Endothelial cell of umbilical vein (primary cell): ENCODE data around the gene ADGRD2. TPM values are rescaled to one million over a fixed set of nuclear protein-coding genes. Genes with fewer than 3 reads are reported as not detected.

Experiments used
- BruUV-seq: library from RNA; stranded (reverse); fragments of 400-500 nt; replicated peaks from 2 replicates; lab custom pipeline; 2021; lab: Mats Ljungman, UMichigan
- CTCF ChIA-PET: fragments of 300-600, 350-600 bp; sonication (Branson Sonifier 250); formaldehyde crosslinking; loops from one replicate; lab custom pipeline; 2021; ENCODE audit warnings: antibody characterized with exemption, inconsistent platforms; lab: Charles Lee
- POLR2A ChIA-PET: fragments of 300-600, 350-600 bp; sonication (Branson Sonifier 250); formaldehyde crosslinking; loops from one replicate; lab custom pipeline; 2021; ENCODE audit warnings: antibody characterized with exemption, inconsistent platforms; lab: Charles Lee
- DNase-seq: peaks from one replicate; pipeline ENCODE4 v3.0.0-alpha.2; 2011; ENCODE audit warnings: low read depth, low spot score
- FAIRE-seq: peaks from 2 replicates; lab custom pipeline; 2011; peaks lifted over from hg19 to GRCh38; lab: Jason Lieb, UNC
- H2AFZ ChIP-seq: 2 replicates; pipeline ENCODE4 v1.6.0; 2012; ENCODE audit warnings: low read depth, low read length, control low read depth, inconsistent platforms
- H3K27ac ChIP-seq: 2 replicates; pipeline ENCODE4 v1.5.1; 2011; ENCODE audit warnings: low read depth, mild to moderate bottlenecking, control low read depth, low read length, moderate library complexity; ENCODE audit not compliant: insufficient read depth
- H3K27me3 ChIP-seq, 2 experiments: 2 replicates each; pipeline versions ENCODE4 v1.6.0 to v1.6.1; 2011; ENCODE audit warnings: low read length in 2 of 2, mixed read lengths in 1 of 2; ENCODE audit not compliant: control insufficient read depth in 2 of 2, insufficient read depth in 2 of 2
- H3K36me3 ChIP-seq, 2 experiments: 2 replicates in 1 of 2; 3 replicates in 1 of 2; pipeline ENCODE4 v1.5.1; 2011; ENCODE audit warnings: low read length in 2 of 2, mild to moderate bottlenecking in 1 of 2, moderate library complexity in 1 of 2; ENCODE audit not compliant: control insufficient read depth in 2 of 2, insufficient read depth in 2 of 2; ENCODE audit errors: extremely low read depth in 1 of 2
- H3K4me1 ChIP-seq: 3 replicates; pipeline ENCODE4 v1.5.1; 2011; ENCODE audit warnings: mild to moderate bottlenecking, low read length; ENCODE audit not compliant: control insufficient read depth, insufficient read depth; ENCODE audit errors: extremely low read depth
- H3K4me2 ChIP-seq: 2 replicates; pipeline ENCODE4 v1.6.1; 2011; ENCODE audit warnings: low read length, control low read depth, mixed read lengths; ENCODE audit not compliant: insufficient read depth
- H3K4me3 ChIP-seq, 3 experiments: fragments of 200-600 bp in 1 of 3; sonication (generic), shearing (Covaris generic) in 1 of 3; replicated peaks in 1 of 3; 2 replicates each; pipeline ENCODE4 v1.5.1; 2011 to 2016; ENCODE audit warnings: control low read depth in 3 of 3, low read length in 3 of 3, mild to moderate bottlenecking in 2 of 3, inconsistent platforms in 1 of 3, low read depth in 1 of 3, moderate library complexity in 1 of 3; ENCODE audit not compliant: insufficient read depth in 1 of 3
- H3K79me2 ChIP-seq: 2 replicates; pipeline ENCODE4 v1.6.0; 2012; ENCODE audit warnings: low read length, inconsistent platforms; ENCODE audit not compliant: control insufficient read depth, insufficient read depth
- H3K9ac ChIP-seq: replicated peaks from 2 replicates; pipeline ENCODE3; 2011; ENCODE audit warnings: low read length, control low read depth; ENCODE audit not compliant: insufficient read depth; ENCODE audit errors: extremely low read depth
- H3K9me1 ChIP-seq: replicated peaks from 3 replicates; pipeline ENCODE4 v1.6.0; 2011; ENCODE audit warnings: mild to moderate bottlenecking, low read length; ENCODE audit not compliant: control insufficient read depth, insufficient read depth; ENCODE audit errors: extremely low read depth
- H3K9me3 ChIP-seq: replicated peaks from 2 replicates; pipeline ENCODE4 v1.5.1; 2012; ENCODE audit warnings: low read length, inconsistent platforms; ENCODE audit not compliant: control insufficient read depth, insufficient read depth
- H4K20me1 ChIP-seq: replicated peaks from 2 replicates; pipeline ENCODE3; 2011; ENCODE audit warnings: mild to moderate bottlenecking, low read length; ENCODE audit not compliant: control insufficient read depth, insufficient read depth; ENCODE audit errors: extremely low read depth
- EZH2 ChIP-seq: IDR thresholded peaks from 2 replicates; pipeline ENCODE4 v1.6.1; 2012; ENCODE audit warnings: borderline replicate concordance, low read depth, mild to moderate bottlenecking, moderate library complexity, low read length, inconsistent platforms; ENCODE audit not compliant: severe bottlenecking
- FOS ChIP-seq: IDR thresholded peaks from 2 replicates; pipeline ENCODE4 v1.6.1; 2011; ENCODE audit warnings: mild to moderate bottlenecking, low read length, moderate library complexity, borderline replicate concordance; ENCODE audit not compliant: insufficient read depth
- GATA2 ChIP-seq: IDR thresholded peaks from 2 replicates; pipeline ENCODE4 v1.7.0; 2011; ENCODE audit warnings: low read depth, mild to moderate bottlenecking, moderate library complexity, mixed read lengths, low read length; ENCODE audit not compliant: insufficient read length, insufficient read depth
- JUN ChIP-seq: IDR thresholded peaks from 2 replicates; pipeline ENCODE4 v1.6.1; 2011; ENCODE audit warnings: borderline replicate concordance, low read depth; ENCODE audit not compliant: insufficient read length, insufficient read depth
- MYC ChIP-seq: IDR thresholded peaks from one replicate; pipeline ENCODE4 v1.6.1; 2011; ENCODE audit warnings: mild to moderate bottlenecking, low read depth, low read length
- POLR2A ChIP-seq: IDR thresholded peaks from 2 replicates; pipeline ENCODE4 v1.6.1; 2012; ENCODE audit warnings: low read depth, mild to moderate bottlenecking, control low read depth, low read length
- POLR2AphosphoS5 ChIP-seq: IDR thresholded peaks from 2 replicates; pipeline ENCODE4 v1.6.1; 2012; ENCODE audit warnings: low read depth, mild to moderate bottlenecking, control low read depth, low read length, moderate library complexity; ENCODE audit not compliant: insufficient read depth
- dilution Hi-C: fragments of 300-500 bp; cut with MboI; formaldehyde crosslinking; loops from one replicate; pipeline ENCODE4 v1.15.0; 2019; ENCODE audit warnings: low sequenced_read_pairs; ENCODE audit not compliant: extremely low pct_ligation_motif_present
- intact Hi-C: fragments of 100-400 bp; cut with micrococcal nuclease; formaldehyde crosslinking; loops from one replicate; pipeline ENCODE4 v1.10.0; 2022
- polyA plus RNA-seq, 4 experiments: library from polyadenylated mRNA; depleted of rRNA in 3 of 4; stranded (reverse) in 3 of 4; unstranded in 1 of 4; fragments of >200 nt; gene quantifications; 2 replicates each; pipeline versions ENCODE4 v1.2.1 to v1.2.3, GENCODE V29; 2011 to 2012; ENCODE audit warnings: missing spikeins in 1 of 4
- total RNA-seq: library from RNA; stranded (reverse); gene quantifications from 2 replicates; pipeline ENCODE4 v1.2.3, GENCODE V29; 2021
- TF ChIP-seq, protein P1 (sequence below): IDR thresholded peaks from 2 replicates; pipeline ENCODE4 v1.6.1; 2011; ENCODE audit not compliant: insufficient read depth, insufficient read length
- TF ChIP-seq, protein P2 (sequence below), 2 donors: IDR thresholded peaks; 1 replicate in 1 of 2; 2 replicates in 1 of 2; pipeline ENCODE4 v1.5.1; 2011; ENCODE audit warnings: low read length in 2 of 2, mild to moderate bottlenecking in 2 of 2, moderate library complexity in 2 of 2, control low read depth in 1 of 2, inconsistent platforms in 1 of 2, low read depth in 1 of 2; ENCODE audit not compliant: insufficient read depth in 1 of 2; ENCODE audit errors: extremely low read depth in 1 of 2

Gene ADGRD2
- total and polyA plus RNA-seq, 2 donors (not counting 3 experiments of a cell fraction or from before 2014, with no cell fraction given), result not detected

- Histone ChIP-seq H3K4me3 (no peak overlapping the region), H3K27me3 (peaks cover 0 to 4% of the 10 kb centered on the region in 2 experiments), H3K9me1 (no peaks in the 10 kb centered on the region), H3K4me2 (no peak overlapping the region), H2AFZ (no peak overlapping the region), H3K36me3 (no peaks in the 10 kb centered on the region), H3K9ac (no peak overlapping the region), H3K4me1 (no peaks in the 10 kb centered on the region), H3K9me3 (no peaks in the 10 kb centered on the region), H4K20me1 (no peaks in the 10 kb centered on the region), H3K79me2 (no peaks in the 10 kb centered on the region), H3K27ac (no peak overlapping the region)
- intact Hi-C loops (no loop called here), dilution Hi-C loops (no loop called here)
- FAIRE-seq (no peak), DNase-seq (no peak)
- TF ChIP-seq, protein P1, sequence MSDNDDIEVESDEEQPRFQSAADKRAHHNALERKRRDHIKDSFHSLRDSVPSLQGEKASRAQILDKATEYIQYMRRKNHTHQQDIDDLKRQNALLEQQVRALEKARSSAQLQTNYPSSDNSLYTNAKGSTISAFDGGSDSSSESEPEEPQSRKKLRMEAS, result peak; percentile 12
- no peak for TF ChIP-seq MYC
- ChIA-PET CTCF (no interaction called here), POLR2A (no interaction called here)
- BruUV-seq, result no TSS peak
Observed at GRCh38 chr9:124469011-124469832, 19.0 kb downstream of the ADGRD2 start.

DNA sequence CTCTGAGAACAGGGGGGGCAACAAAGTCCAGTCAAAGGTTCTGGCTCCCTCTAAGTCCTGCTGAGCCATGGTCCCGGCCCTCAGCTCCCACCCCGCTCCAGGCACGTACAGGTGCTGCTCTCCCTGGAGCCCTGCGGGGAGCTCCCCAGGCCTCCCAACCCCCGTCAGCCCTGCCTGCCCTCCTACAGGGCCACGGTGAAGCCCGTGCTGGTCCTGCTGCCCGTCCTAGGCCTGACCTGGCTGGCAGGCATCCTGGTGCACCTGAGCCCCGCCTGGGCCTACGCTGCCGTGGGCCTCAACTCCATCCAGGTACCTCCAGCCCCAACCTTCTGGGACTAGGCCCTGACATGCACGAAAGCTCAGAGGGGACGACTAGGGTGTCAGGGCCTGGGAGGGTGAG is 20.1 kb downstream of the ADGRD2 start:
- Histone ChIP-seq H3K4me1 (no peaks in the 10 kb centered on the region), H3K9me1 (no peaks in the 10 kb centered on the region), H3K4me2 (no peak overlapping the region), H3K9ac (no peak overlapping the region), H4K20me1 (no peaks in the 10 kb centered on the region), H3K27ac (no peak overlapping the region), H3K79me2 (no peaks in the 10 kb centered on the region), H3K36me3 (no peaks in the 10 kb centered on the region), H3K9me3 (no peaks in the 10 kb centered on the region), H3K4me3 (no peak overlapping the region), H2AFZ (no peak overlapping the region), H3K27me3 (no peaks in the 10 kb centered on the region)
- dilution Hi-C loops (no loop called here), intact Hi-C loops (no loop called here)
- ChIA-PET CTCF (no interaction called here), POLR2A (no interaction called here)
- DNase-seq, result no peak
- FAIRE-seq, result no peak
- TF ChIP-seq JUN (no peak), POLR2AphosphoS5 (no peak), EZH2 (no peak), GATA2 (no peak), FOS (no peak), MYC (no peak), POLR2A (no peak)
- TF ChIP-seq, protein P2, sequence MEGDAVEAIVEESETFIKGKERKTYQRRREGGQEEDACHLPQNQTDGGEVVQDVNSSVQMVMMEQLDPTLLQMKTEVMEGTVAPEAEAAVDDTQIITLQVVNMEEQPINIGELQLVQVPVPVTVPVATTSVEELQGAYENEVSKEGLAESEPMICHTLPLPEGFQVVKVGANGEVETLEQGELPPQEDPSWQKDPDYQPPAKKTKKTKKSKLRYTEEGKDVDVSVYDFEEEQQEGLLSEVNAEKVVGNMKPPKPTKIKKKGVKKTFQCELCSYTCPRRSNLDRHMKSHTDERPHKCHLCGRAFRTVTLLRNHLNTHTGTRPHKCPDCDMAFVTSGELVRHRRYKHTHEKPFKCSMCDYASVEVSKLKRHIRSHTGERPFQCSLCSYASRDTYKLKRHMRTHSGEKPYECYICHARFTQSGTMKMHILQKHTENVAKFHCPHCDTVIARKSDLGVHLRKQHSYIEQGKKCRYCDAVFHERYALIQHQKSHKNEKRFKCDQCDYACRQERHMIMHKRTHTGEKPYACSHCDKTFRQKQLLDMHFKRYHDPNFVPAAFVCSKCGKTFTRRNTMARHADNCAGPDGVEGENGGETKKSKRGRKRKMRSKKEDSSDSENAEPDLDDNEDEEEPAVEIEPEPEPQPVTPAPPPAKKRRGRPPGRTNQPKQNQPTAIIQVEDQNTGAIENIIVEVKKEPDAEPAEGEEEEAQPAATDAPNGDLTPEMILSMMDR (IDR thresholded peaks at IDR 0.05; ENCODE audit: extremely low read depth in 1 of 2, insufficient read depth in 1 of 2, low read depth in 1 of 2, low read length in 2 of 2), result no peak
- TF ChIP-seq, protein P1, result no peak
- no TSS peak for BruUV-seq
